ENCODE data around the gene CHN2. TPM values are rescaled to one million over a fixed set of nuclear protein-coding genes. Genes with fewer than 3 reads are reported as not detected.
A peak's percentile ranks its signal among the peaks of the same experiment; 100 is the strongest.

Gene CHN2
- total RNA-seq, 1 experiment from 2014 or later = 7.7 TPM

GRCh38 chr7:29147821-29148220, 46.8 kb upstream of the CHN2 start:
- H3K4me2 ChIP-seq (ENCODE audit: low read length) = peak overlapping the region; percentile 92
- no peaks in the 10 kb centered on the region for H3K79me2 ChIP-seq (ENCODE audit: low read length)
- TF ChIP-seq CTCF (conservative IDR thresholded peaks at IDR 0.05; ENCODE audit: low read depth, low read length) (no peak), EZH2 (IDR thresholded peaks at IDR 0.05; ENCODE audit: low read length, unreplicated experiment) (no peak), EZH2phosphoT487 (IDR thresholded peaks at IDR 0.05; ENCODE audit: borderline replicate concordance, low read length) (no peak)
- no peak for ATAC-seq
- H3K9ac ChIP-seq (ENCODE audit: low read length) = no peak overlapping the region
- ChIA-PET POLR2A (ENCODE audit: unreplicated experiment) (no interaction called here), CTCF (no interaction called here)
- H3K9me3 ChIP-seq (ENCODE audit: low read length) = no peaks in the 10 kb centered on the region
- no peak overlapping the region for H2AFZ ChIP-seq (ENCODE audit: low read length)
- H3K9me2 ChIP-seq (replicated peaks; ENCODE audit: low read length) = no peaks in the 10 kb centered on the region
- H3K27me3 ChIP-seq (ENCODE audit: low read length) = no peaks in the 10 kb centered on the region
- DNase-seq = no peak
- peaks cover 17% of the 10 kb centered on the region for H3K4me1 ChIP-seq (ENCODE audit: insufficient read depth, low read length)
- intact Hi-C loops (cut with micrococcal nuclease) = loop anchor here (2.0 to 10.0 kb wide), 4 partner anchors 27 to 457 kb away; no protein-coding TSS in a partner anchor
- no peak overlapping the region for H3K27ac ChIP-seq (ENCODE audit: low read length)
- BruUV-seq (replicated peaks) = no TSS peak
- H4K20me1 ChIP-seq (ENCODE audit: low read length) = no peaks in the 10 kb centered on the region
- no peaks in the 10 kb centered on the region for H3K36me3 ChIP-seq (ENCODE audit: low read depth, low read length)
- no peak overlapping the region; the same call in 1 of the 2 replicates for H3K4me3 ChIP-seq (ENCODE audit: low read length)
- H3F3A ChIP-seq (ENCODE audit: low read length, unreplicated experiment) = no peaks in the 10 kb centered on the region

- H3K9me3 ChIP-seq (ENCODE audit: low read length) = no peaks in the 10 kb centered on the region
- TF ChIP-seq EZH2 (IDR thresholded peaks at IDR 0.05; ENCODE audit: low read length, unreplicated experiment) (no peak), EZH2phosphoT487 (IDR thresholded peaks at IDR 0.05; ENCODE audit: borderline replicate concordance, low read length) (no peak), CTCF (conservative IDR thresholded peaks at IDR 0.05; ENCODE audit: low read depth, low read length) (no peak)
- no peaks in the 10 kb centered on the region for H3K9me2 ChIP-seq (replicated peaks; ENCODE audit: low read length)
- H4K20me1 ChIP-seq (ENCODE audit: low read length) = no peaks in the 10 kb centered on the region
- no peaks in the 10 kb centered on the region for H3F3A ChIP-seq (ENCODE audit: low read length, unreplicated experiment)
- BruUV-seq (replicated peaks) = no TSS peak
- H3K27me3 ChIP-seq (ENCODE audit: low read length) = no peaks in the 10 kb centered on the region
- no peak overlapping the region for H3K27ac ChIP-seq (ENCODE audit: low read length)
- no peak overlapping the region for H2AFZ ChIP-seq (ENCODE audit: low read length)
- POLR2A ChIA-PET (ENCODE audit: unreplicated experiment) = interaction anchor here (0.9 kb wide), 1 partner anchor 586 kb away, joined by 5 read pairs; no protein-coding TSS in a partner anchor
- ATAC-seq = no peak
- no peaks in the 10 kb centered on the region for H3K36me3 ChIP-seq (ENCODE audit: low read depth, low read length)
- no peak overlapping the region for H3K4me2 ChIP-seq (ENCODE audit: low read length)
- H3K9ac ChIP-seq (ENCODE audit: low read length) = no peak overlapping the region
- no peak for DNase-seq
- H3K4me3 ChIP-seq (ENCODE audit: low read length) = no peak overlapping the region
- no peaks in the 10 kb centered on the region for H3K79me2 ChIP-seq (ENCODE audit: low read length)
- peaks cover 17% of the 10 kb centered on the region for H3K4me1 ChIP-seq (ENCODE audit: insufficient read depth, low read length)
- CTCF ChIA-PET = no interaction called here
- intact Hi-C loops (cut with micrococcal nuclease) = loop anchor here (5.0 to 10.0 kb wide), 2 partner anchors 37 to 456 kb away; no protein-coding TSS in a partner anchor
Measured at GRCh38 chr7:29149036-29149435, 45.5 kb upstream of the CHN2 start.

GRCh38 chr7:29150856-29151255, 43.7 kb upstream of the CHN2 start:
- intact Hi-C loops (cut with micrococcal nuclease) = no loop called here
- POLR2A ChIA-PET (ENCODE audit: unreplicated experiment) = no interaction called here
- TF ChIP-seq CTCF (conservative IDR thresholded peaks at IDR 0.05; ENCODE audit: low read depth, low read length) = no peak
- no peak for TF ChIP-seq EZH2 (IDR thresholded peaks at IDR 0.05; ENCODE audit: low read length, unreplicated experiment)
- no peak for TF ChIP-seq EZH2phosphoT487 (IDR thresholded peaks at IDR 0.05; ENCODE audit: borderline replicate concordance, low read length)

More at GRCh38 chr7:29150856-29151255, 43.7 kb upstream of the CHN2 start:
- Histone ChIP-seq H3K9me2 (replicated peaks; ENCODE audit: low read length) (no peaks in the 10 kb centered on the region), H2AFZ (ENCODE audit: low read length) (no peak overlapping the region), H3K4me2 (ENCODE audit: low read length) (no peak overlapping the region), H3K9me3 (ENCODE audit: low read length) (no peaks in the 10 kb centered on the region), H3F3A (ENCODE audit: low read length, unreplicated experiment) (no peaks in the 10 kb centered on the region), H4K20me1 (ENCODE audit: low read length) (no peaks in the 10 kb centered on the region), H3K79me2 (ENCODE audit: low read length) (no peaks in the 10 kb centered on the region), H3K27me3 (ENCODE audit: low read length) (no peaks in the 10 kb centered on the region), H3K36me3 (ENCODE audit: low read depth, low read length) (no peaks in the 10 kb centered on the region), H3K4me3 (ENCODE audit: low read length) (no peak overlapping the region), H3K9ac (ENCODE audit: low read length) (no peak overlapping the region), H3K4me1 (ENCODE audit: insufficient read depth, low read length) (peaks cover 10% of the 10 kb centered on the region), H3K27ac (ENCODE audit: low read length) (no peak overlapping the region)
- no TSS peak for BruUV-seq (replicated peaks)
- no peak for ATAC-seq
- CTCF ChIA-PET = no interaction called here
- no peak for DNase-seq
